Naive thymus-derived CD4-positive, alpha-beta T cell (primary cell): Measurements from ENCODE around the gene ARSD. TPM values are rescaled to one million over a fixed set of nuclear protein-coding genes. Genes with fewer than 3 reads are reported as not detected.

Experiments used
- ATAC-seq: fragments of 150-1000 bp; cut with Tn5 transposase; 2 replicates; pipeline ENCODE4 v1.10.0; 2021; ENCODE audit warnings: mild to moderate bottlenecking, moderate library complexity
- CTCF ChIA-PET: fragments of 350-600 bp; sonication (Branson Sonifier 250); formaldehyde crosslinking; loops from one replicate; lab custom pipeline; 2021; ENCODE audit warnings: antibody characterized with exemption; lab: Charles Lee
- POLR2A ChIA-PET: fragments of 350-600 bp; sonication (Branson Sonifier 250); formaldehyde crosslinking; loops from one replicate; lab custom pipeline; 2021; ENCODE audit warnings: antibody characterized with exemption, inconsistent platforms; lab: Charles Lee
- DNase-seq, 9 donors: peaks; one replicate each; pipeline versions ENCODE4 v3.0.0 to v3.0.0-alpha.2; 2020 to 2022; ENCODE audit warnings: mixed read lengths in 1 of 9
- H3K27ac ChIP-seq: one replicate; pipeline ENCODE4 v1.7.0; 2013; ENCODE audit warnings: mild to moderate bottlenecking, low read depth, low read length, moderate library complexity
- H3K27me3 ChIP-seq, 2 donors: one replicate each; pipeline ENCODE4 v1.7.0; 2013; ENCODE audit warnings: low read length in 2 of 2, mild to moderate bottlenecking in 2 of 2, moderate library complexity in 2 of 2; ENCODE audit not compliant: control insufficient read depth in 2 of 2, insufficient read depth in 2 of 2
- H3K36me3 ChIP-seq, 3 experiments: 1 replicate in 2 of 3; 2 replicates in 1 of 3; pipeline ENCODE4 v1.7.0; 2013; ENCODE audit warnings: low read length in 3 of 3, mild to moderate bottlenecking in 3 of 3, moderate library complexity in 1 of 3; ENCODE audit not compliant: insufficient read depth in 3 of 3, control insufficient read depth in 2 of 3
- H3K4me1 ChIP-seq, 2 donors: one replicate each; pipeline ENCODE4 v1.7.0; 2013; ENCODE audit warnings: low read length in 2 of 2, mild to moderate bottlenecking in 2 of 2, moderate library complexity in 1 of 2; ENCODE audit not compliant: control insufficient read depth in 2 of 2, insufficient read depth in 2 of 2
- H3K4me3 ChIP-seq: 2 replicates; pipeline ENCODE4 v1.7.0; 2013; ENCODE audit warnings: mild to moderate bottlenecking, low read length
- H3K9me3 ChIP-seq, 3 experiments: 1 replicate in 2 of 3; 2 replicates in 1 of 3; pipeline ENCODE4 v1.7.0; 2013; ENCODE audit warnings: low read length in 3 of 3; ENCODE audit not compliant: control insufficient read depth in 2 of 3
- H3K27ac Mint-ChIP-seq, 9 donors: one replicate each; pipeline ENCODE4 v1.8.0; 2020 to 2022; ENCODE audit warnings: mixed read lengths in 9 of 9, mild to moderate bottlenecking in 8 of 9, moderate library complexity in 5 of 9, inconsistent platforms in 2 of 9
- H3K27me3 Mint-ChIP-seq, 5 donors: one replicate each; pipeline ENCODE4 v1.8.0; 2021 to 2022; ENCODE audit warnings: mixed read lengths in 5 of 5, mild to moderate bottlenecking in 1 of 5
- H3K36me3 Mint-ChIP-seq, 5 donors: one replicate each; pipeline ENCODE4 v1.8.0; 2020 to 2022; ENCODE audit warnings: mixed read lengths in 5 of 5, mild to moderate bottlenecking in 3 of 5, inconsistent platforms in 1 of 5
- H3K4me1 Mint-ChIP-seq, 7 donors: one replicate each; pipeline ENCODE4 v1.8.0; 2020 to 2022; ENCODE audit warnings: mixed read lengths in 7 of 7, mild to moderate bottlenecking in 3 of 7, inconsistent platforms in 1 of 7
- H3K4me3 Mint-ChIP-seq, 10 donors: one replicate each; pipeline ENCODE4 v1.8.0; 2020 to 2022; ENCODE audit warnings: mild to moderate bottlenecking in 10 of 10, mixed read lengths in 10 of 10, moderate library complexity in 6 of 10, inconsistent platforms in 2 of 10
- H3K9me3 Mint-ChIP-seq, 11 donors: one replicate each; pipeline ENCODE4 v1.8.0; 2020 to 2022; ENCODE audit warnings: mixed read lengths in 11 of 11, mild to moderate bottlenecking in 4 of 11, inconsistent platforms in 1 of 11, moderate library complexity in 1 of 11
- intact Hi-C, 2 donors: fragments of 100-400 bp; cut with micrococcal nuclease; formaldehyde crosslinking; loops; one replicate each; pipeline ENCODE4 v1.15.1; 2023
- polyA plus RNA-seq, 2 donors: library from polyadenylated mRNA; unstranded; fragments of 300-500 nt; fragmentation: Illumina TruSeq; gene quantifications; one replicate each; pipeline ENCODE4 v1.2.3, GENCODE V29; 2021
- total RNA-seq, 6 experiments: library from RNA in 5 of 6; stranded (reverse) in 5 of 6; gene quantifications; 1 replicate in 5 of 6; 2 replicates in 1 of 6; pipeline ENCODE4 v1.2.3 and lab custom pipeline; 2021 to 2026

Gene ARSD
- total and polyA plus RNA-seq, 7 experiments from 2014 or later: 0.97 to 8.9 (median 2.0) TPM

- Mint-ChIP-seq H3K27ac (no peak overlapping the region), H3K36me3 (no peaks in the 10 kb centered on the region), H3K4me1 (no peaks in the 10 kb centered on the region), H3K27me3 (peaks cover 0 to 12% (median 5%) of the 10 kb centered on the region in 5 donors), H3K9me3 (peaks cover 0 to 14% (median 4%) of the 10 kb centered on the region in 11 donors), H3K4me3 (no peak overlapping the region)
- intact Hi-C loops: loop anchor here in 1 of 2 donors (10.0 kb wide), 1 partner anchor 760 kb away; no protein-coding TSS in a partner anchor
- H3K4me1 ChIP-seq: no peaks in the 10 kb centered on the region
- no peaks in the 10 kb centered on the region for H3K27me3 ChIP-seq
- H3K27ac ChIP-seq: no peak overlapping the region
- ChIA-PET POLR2A (no interaction called here), CTCF (no interaction called here)
- no peaks in the 10 kb centered on the region for H3K36me3 ChIP-seq
- ATAC-seq: no peak
- no peak overlapping the region for H3K4me3 ChIP-seq
- no peaks in the 10 kb centered on the region for H3K9me3 ChIP-seq
- no peak for DNase-seq
These were observed 54.0 kb downstream of the ARSD start for GRCh38 chrX:2875136-2875481.

GRCh38 chrX:2874222-2875135, 54.7 kb downstream of the ARSD start:
- no peaks in the 10 kb centered on the region for H3K36me3 ChIP-seq
- no peaks in the 10 kb centered on the region for H3K4me1 Mint-ChIP-seq
- no peaks in the 10 kb centered on the region for H3K9me3 ChIP-seq
- ChIA-PET CTCF (no interaction called here), POLR2A (no interaction called here)
- ATAC-seq (no peak), DNase-seq (no peak)
- H3K9me3 Mint-ChIP-seq: peaks cover 0 to 14% (median 4%) of the 10 kb centered on the region in 11 donors
- intact Hi-C loops: loop anchor here in 1 of 2 donors (10.0 kb wide), 1 partner anchor 760 kb away; no protein-coding TSS in a partner anchor
- H3K27ac Mint-ChIP-seq: no peak overlapping the region
- no peak overlapping the region for H3K27ac ChIP-seq
- no peak overlapping the region for H3K4me3 ChIP-seq
- H3K27me3 ChIP-seq: no peaks in the 10 kb centered on the region
- no peak overlapping the region for H3K4me3 Mint-ChIP-seq
- H3K27me3 Mint-ChIP-seq: peaks cover 0 to 8% (median 1%) of the 10 kb centered on the region in 5 donors
- H3K4me1 ChIP-seq: no peaks in the 10 kb centered on the region
- H3K36me3 Mint-ChIP-seq: no peaks in the 10 kb centered on the region

GRCh38 chrX:2872671-2873277, 56.4 kb downstream of the ARSD start:
- intact Hi-C loops: loop anchor here in 1 of 2 donors (10.0 kb wide), 1 partner anchor 762 kb away; no protein-coding TSS in a partner anchor

GRCh38 chrX:2871831-2872230, 57.3 kb downstream of the ARSD start:
- H3K4me3 Mint-ChIP-seq: no peak overlapping the region
- Histone ChIP-seq H3K36me3 (no peaks in the 10 kb centered on the region), H3K4me3 (no peak overlapping the region), H3K9me3 (no peaks in the 10 kb centered on the region), H3K27me3 (no peaks in the 10 kb centered on the region), H3K4me1 (no peaks in the 10 kb centered on the region), H3K27ac (no peak overlapping the region)
- H3K36me3 Mint-ChIP-seq: no peaks in the 10 kb centered on the region
- H3K4me1 Mint-ChIP-seq: no peaks in the 10 kb centered on the region
- DNase-seq: no peak
- POLR2A ChIA-PET: no interaction called here
- CTCF ChIA-PET: no interaction called here
- H3K27ac Mint-ChIP-seq: no peak overlapping the region
- no peak for ATAC-seq
- H3K27me3 Mint-ChIP-seq: peaks cover 0 to 11% (median 0%) of the 10 kb centered on the region in 5 donors
- peaks cover 0 to 14% (median 5%) of the 10 kb centered on the region in 11 donors for H3K9me3 Mint-ChIP-seq
- intact Hi-C loops: loop anchor here in 1 of 2 donors (10.0 kb wide), 1 partner anchor 763 kb away; no protein-coding TSS in a partner anchor

More at GRCh38 chrX:2872671-2873277, 56.4 kb downstream of the ARSD start:
- POLR2A ChIA-PET: no interaction called here
- no peaks in the 10 kb centered on the region for H3K36me3 ChIP-seq
- peaks cover 0 to 14% (median 5%) of the 10 kb centered on the region in 11 donors for H3K9me3 Mint-ChIP-seq
- no peaks in the 10 kb centered on the region for H3K9me3 ChIP-seq
- H3K27ac Mint-ChIP-seq: no peak overlapping the region
- CTCF ChIA-PET: interaction anchor here (0.6 kb wide), 1 partner anchor 161 kb away, joined by 3 read pairs; no protein-coding TSS in a partner anchor
- H3K4me3 ChIP-seq: no peak overlapping the region
- H3K27ac ChIP-seq: no peak overlapping the region
- no peaks in the 10 kb centered on the region for H3K4me1 ChIP-seq
- no peak for ATAC-seq
- H3K36me3 Mint-ChIP-seq: no peaks in the 10 kb centered on the region
- H3K27me3 Mint-ChIP-seq: peaks cover 0 to 8% (median 0%) of the 10 kb centered on the region in 5 donors
- no peak for DNase-seq
- H3K4me3 Mint-ChIP-seq: no peak overlapping the region
- no peaks in the 10 kb centered on the region for H3K4me1 Mint-ChIP-seq
- H3K27me3 ChIP-seq: no peaks in the 10 kb centered on the region

GRCh38 chrX:2870650-2871049, 58.5 kb downstream of the ARSD start:
- Mint-ChIP-seq H3K4me3 (no peak overlapping the region), H3K27ac (no peak overlapping the region), H3K9me3 (peaks cover 0 to 14% (median 5%) of the 10 kb centered on the region in 11 donors), H3K36me3 (no peaks in the 10 kb centered on the region), H3K4me1 (no peaks in the 10 kb centered on the region), H3K27me3 (peaks cover 0 to 11% (median 0%) of the 10 kb centered on the region in 5 donors)
- Histone ChIP-seq H3K9me3 (no peaks in the 10 kb centered on the region), H3K4me3 (no peak overlapping the region), H3K36me3 (no peaks in the 10 kb centered on the region), H3K27me3 (no peaks in the 10 kb centered on the region), H3K4me1 (no peaks in the 10 kb centered on the region), H3K27ac (no peak overlapping the region)
- intact Hi-C loops: loop anchor here in 1 of 2 donors (10.0 kb wide), 1 partner anchor 764 kb away; no protein-coding TSS in a partner anchor
- POLR2A ChIA-PET: interaction anchor here (0.6 kb wide), 1 partner anchor 17 kb away, joined by 4 read pairs; no protein-coding TSS in a partner anchor
- CTCF ChIA-PET: no interaction called here
- DNase-seq (no peak), ATAC-seq (no peak)

GRCh38 chrX:2867206-2867605, 61.9 kb downstream of the ARSD start:
- Mint-ChIP-seq H3K36me3 (no peaks in the 10 kb centered on the region), H3K9me3 (peaks cover 0 to 14% (median 5%) of the 10 kb centered on the region in 11 donors), H3K27ac (no peak overlapping the region), H3K27me3 (peaks cover 0 to 3% (median 0%) of the 10 kb centered on the region in 5 donors), H3K4me3 (no peak overlapping the region), H3K4me1 (no peaks in the 10 kb centered on the region)
- intact Hi-C loops: no loop called here
- Histone ChIP-seq H3K4me3 (no peak overlapping the region), H3K9me3 (no peaks in the 10 kb centered on the region), H3K36me3 (no peaks in the 10 kb centered on the region), H3K27me3 (no peaks in the 10 kb centered on the region), H3K27ac (no peak overlapping the region), H3K4me1 (no peaks in the 10 kb centered on the region)
- ChIA-PET POLR2A (no interaction called here), CTCF (no interaction called here)
- ATAC-seq: no peak
- DNase-seq: no peak
